ENCODE results near the gene C9orf50. TPM values are rescaled to one million over a fixed set of nuclear protein-coding genes. Genes with fewer than 3 reads are reported as not detected.

The C9orf50 gene
- total and polyA plus RNA-seq, 2 donors (not counting 3 experiments of a cell fraction or from before 2014, with no cell fraction given): not detected

DNA sequence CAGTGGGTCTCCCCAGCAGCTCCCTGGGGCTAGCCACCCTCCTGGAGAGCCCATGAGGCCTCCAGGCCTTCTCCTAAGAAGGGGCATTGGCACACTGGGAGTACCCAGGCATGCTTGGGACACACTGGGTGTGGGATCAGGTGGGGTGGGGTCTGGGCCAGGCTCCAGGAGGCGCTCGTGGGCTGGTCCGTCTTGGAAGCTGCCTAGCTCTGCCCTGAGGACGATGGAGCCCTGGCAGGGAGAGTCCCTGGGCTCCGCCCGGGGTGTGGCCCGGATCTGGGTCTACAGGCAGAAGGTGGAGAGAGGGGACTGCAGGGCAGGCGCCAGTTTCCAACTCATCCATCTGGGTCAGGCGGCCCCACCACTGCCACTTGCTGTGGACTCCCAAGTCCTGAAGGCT, 46.9 kb upstream of the C9orf50 start:
- H3K27ac ChIP-seq (ENCODE audit: insufficient read depth, low read depth, low read length): no peak overlapping the region
- TF ChIP-seq EZH2 (IDR thresholded peaks at IDR 0.05; ENCODE audit: borderline replicate concordance, low read depth, low read length, severe bottlenecking): no peak
- TF ChIP-seq JUN (IDR thresholded peaks at IDR 0.05; ENCODE audit: borderline replicate concordance, insufficient read depth, insufficient read length, low read depth): no peak
- TF ChIP-seq, protein P1, sequence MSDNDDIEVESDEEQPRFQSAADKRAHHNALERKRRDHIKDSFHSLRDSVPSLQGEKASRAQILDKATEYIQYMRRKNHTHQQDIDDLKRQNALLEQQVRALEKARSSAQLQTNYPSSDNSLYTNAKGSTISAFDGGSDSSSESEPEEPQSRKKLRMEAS (IDR thresholded peaks at IDR 0.05; ENCODE audit: insufficient read depth, insufficient read length): no peak
- TF ChIP-seq POLR2AphosphoS5 (IDR thresholded peaks at IDR 0.05; ENCODE audit: insufficient read depth, low read depth, low read length): no peak
- no peak for TF ChIP-seq FOS (IDR thresholded peaks at IDR 0.05; ENCODE audit: borderline replicate concordance, insufficient read depth, low read length)
- TF ChIP-seq MYC (IDR thresholded peaks at IDR 0.05; ENCODE audit: low read depth, low read length): no peak
- TF ChIP-seq, protein P2, sequence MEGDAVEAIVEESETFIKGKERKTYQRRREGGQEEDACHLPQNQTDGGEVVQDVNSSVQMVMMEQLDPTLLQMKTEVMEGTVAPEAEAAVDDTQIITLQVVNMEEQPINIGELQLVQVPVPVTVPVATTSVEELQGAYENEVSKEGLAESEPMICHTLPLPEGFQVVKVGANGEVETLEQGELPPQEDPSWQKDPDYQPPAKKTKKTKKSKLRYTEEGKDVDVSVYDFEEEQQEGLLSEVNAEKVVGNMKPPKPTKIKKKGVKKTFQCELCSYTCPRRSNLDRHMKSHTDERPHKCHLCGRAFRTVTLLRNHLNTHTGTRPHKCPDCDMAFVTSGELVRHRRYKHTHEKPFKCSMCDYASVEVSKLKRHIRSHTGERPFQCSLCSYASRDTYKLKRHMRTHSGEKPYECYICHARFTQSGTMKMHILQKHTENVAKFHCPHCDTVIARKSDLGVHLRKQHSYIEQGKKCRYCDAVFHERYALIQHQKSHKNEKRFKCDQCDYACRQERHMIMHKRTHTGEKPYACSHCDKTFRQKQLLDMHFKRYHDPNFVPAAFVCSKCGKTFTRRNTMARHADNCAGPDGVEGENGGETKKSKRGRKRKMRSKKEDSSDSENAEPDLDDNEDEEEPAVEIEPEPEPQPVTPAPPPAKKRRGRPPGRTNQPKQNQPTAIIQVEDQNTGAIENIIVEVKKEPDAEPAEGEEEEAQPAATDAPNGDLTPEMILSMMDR (IDR thresholded peaks at IDR 0.05; ENCODE audit: extremely low read depth in 1 of 2, insufficient read depth in 1 of 2, low read depth in 1 of 2, low read length in 2 of 2): no peak
- TF ChIP-seq POLR2A (IDR thresholded peaks at IDR 0.05; ENCODE audit: low read depth, low read length): no peak
- TF ChIP-seq GATA2 (IDR thresholded peaks at IDR 0.05; ENCODE audit: insufficient read depth, insufficient read length, low read depth, low read length): no peak
- BruUV-seq (replicated peaks): no TSS peak
- no peaks in the 10 kb centered on the region for H3K4me1 ChIP-seq (ENCODE audit: control insufficient read depth, extremely low read depth, insufficient read depth, low read length)
- H3K9me3 ChIP-seq (replicated peaks; ENCODE audit: control insufficient read depth, insufficient read depth, low read length): no peaks in the 10 kb centered on the region
- peaks cover 4 to 11% of the 10 kb centered on the region in 2 experiments for H3K27me3 ChIP-seq (ENCODE audit: control insufficient read depth in 2 of 2, insufficient read depth in 2 of 2, low read length in 2 of 2)
- no peak overlapping the region for H3K9ac ChIP-seq (replicated peaks; ENCODE audit: extremely low read depth, insufficient read depth, low read length)
- dilution Hi-C loops (cut with MboI; ENCODE audit: extremely low pct_ligation_motif_present, low sequenced_read_pairs) (no loop called here), intact Hi-C loops (cut with micrococcal nuclease) (no loop called here)
- DNase-seq (ENCODE audit: low read depth, low spot score) (no peak), FAIRE-seq (no peak)
- no peak overlapping the region for H3K4me2 ChIP-seq (ENCODE audit: insufficient read depth, low read length)
- no peak overlapping the region for H3K4me3 ChIP-seq (replicated peaks in 1 of 3; ENCODE audit: insufficient read depth in 1 of 3, low read depth in 1 of 3, low read length in 3 of 3)
- no peaks in the 10 kb centered on the region for H3K36me3 ChIP-seq (ENCODE audit: control insufficient read depth in 2 of 2, extremely low read depth in 1 of 2, insufficient read depth in 2 of 2, low read length in 2 of 2)
- no peaks in the 10 kb centered on the region for H3K9me1 ChIP-seq (replicated peaks; ENCODE audit: control insufficient read depth, extremely low read depth, insufficient read depth, low read length)
- no peaks in the 10 kb centered on the region for H4K20me1 ChIP-seq (replicated peaks; ENCODE audit: control insufficient read depth, extremely low read depth, insufficient read depth, low read length)
- no peaks in the 10 kb centered on the region for H3K79me2 ChIP-seq (ENCODE audit: control insufficient read depth, insufficient read depth, low read length)
- ChIA-PET POLR2A (no interaction called here), CTCF (no interaction called here)
- no peak overlapping the region for H2AFZ ChIP-seq (ENCODE audit: low read depth, low read length)
